SK-N-SH treated with all-trans-retinoic acid at 6 μM for 48 hours (cell line): ENCODE results near the gene MTNR1A.

Source experiments
- CSDC2 ChIP-seq: fragments of 250-450 bp; sonication (Bioruptor Pico); IDR thresholded peaks from 2 replicates; pipeline ENCODE4 v1.5.0; 2020; ENCODE audit warnings: mild to moderate bottlenecking, moderate library complexity
- RARB ChIP-seq: fragments of 250-450 bp; sonication (Bioruptor Pico); IDR thresholded peaks from 2 replicates; pipeline ENCODE4 v1.8.0; 2021; ENCODE audit warnings: mild to moderate bottlenecking, moderate library complexity
- ZNF70 ChIP-seq: fragments of 450-650 bp; formaldehyde crosslinking; IDR thresholded peaks from 2 replicates; pipeline ENCODE4 v1.5.0; 2020; ENCODE audit warnings: mild to moderate bottlenecking, moderate library complexity
- TF ChIP-seq, protein P1 (sequence below): fragments of 250-450 bp; sonication (Bioruptor Pico); IDR thresholded peaks from 2 replicates; pipeline ENCODE4 v1.8.0; 2020; ENCODE audit warnings: mild to moderate bottlenecking, moderate library complexity, borderline replicate concordance

DNA sequence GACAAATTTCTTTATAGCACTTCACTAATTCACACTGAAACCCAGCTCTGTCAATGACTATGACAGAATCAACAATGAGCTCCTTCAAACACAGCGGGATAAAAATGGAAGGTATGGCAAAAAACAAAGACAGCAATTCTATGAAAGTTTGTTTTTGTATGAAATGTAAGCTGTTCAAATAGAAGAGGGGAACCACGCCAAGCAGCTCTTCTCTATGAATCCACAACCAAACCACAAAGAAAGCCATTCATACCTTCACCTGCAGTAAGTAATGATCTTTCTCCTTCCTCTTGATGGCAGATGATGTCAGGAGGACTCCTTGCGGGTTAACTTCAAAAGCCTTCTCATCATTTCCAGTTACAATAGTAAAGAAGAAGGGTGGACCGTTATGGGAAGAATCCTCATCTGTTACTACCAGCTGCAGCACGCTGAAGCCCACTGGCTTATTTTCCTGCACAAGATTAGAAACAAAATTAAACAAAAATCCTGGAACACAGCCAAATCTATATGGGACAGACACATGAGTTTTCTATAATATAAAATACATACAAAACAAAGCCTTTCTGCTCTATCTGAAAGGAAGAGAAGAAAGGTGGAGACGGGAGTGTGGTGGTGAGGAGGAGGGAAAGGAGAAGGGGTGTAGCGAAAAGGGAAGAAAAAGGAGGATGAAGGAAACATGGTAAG, 48.9 kb upstream of the MTNR1A start:
- no peak for TF ChIP-seq CSDC2 (CRISPR knock-in tag)
- TF ChIP-seq, protein P1, sequence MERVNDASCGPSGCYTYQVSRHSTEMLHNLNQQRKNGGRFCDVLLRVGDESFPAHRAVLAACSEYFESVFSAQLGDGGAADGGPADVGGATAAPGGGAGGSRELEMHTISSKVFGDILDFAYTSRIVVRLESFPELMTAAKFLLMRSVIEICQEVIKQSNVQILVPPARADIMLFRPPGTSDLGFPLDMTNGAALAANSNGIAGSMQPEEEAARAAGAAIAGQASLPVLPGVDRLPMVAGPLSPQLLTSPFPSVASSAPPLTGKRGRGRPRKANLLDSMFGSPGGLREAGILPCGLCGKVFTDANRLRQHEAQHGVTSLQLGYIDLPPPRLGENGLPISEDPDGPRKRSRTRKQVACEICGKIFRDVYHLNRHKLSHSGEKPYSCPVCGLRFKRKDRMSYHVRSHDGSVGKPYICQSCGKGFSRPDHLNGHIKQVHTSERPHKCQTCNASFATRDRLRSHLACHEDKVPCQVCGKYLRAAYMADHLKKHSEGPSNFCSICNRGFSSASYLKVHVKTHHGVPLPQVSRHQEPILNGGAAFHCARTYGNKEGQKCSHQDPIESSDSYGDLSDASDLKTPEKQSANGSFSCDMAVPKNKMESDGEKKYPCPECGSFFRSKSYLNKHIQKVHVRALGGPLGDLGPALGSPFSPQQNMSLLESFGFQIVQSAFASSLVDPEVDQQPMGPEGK (CRISPR knock-in tag): no peak
- TF ChIP-seq ZNF70 (CRISPR knock-in tag): no peak
- TF ChIP-seq RARB (CRISPR knock-in tag): no peak
